Measurements from ENCODE around the gene ERGIC2. TPM values are rescaled to one million over a fixed set of nuclear protein-coding genes. Genes with fewer than 3 reads are reported as not detected.
A peak's percentile ranks its signal among the peaks of the same experiment; 100 is the strongest.

ERGIC2 gene
- total and polyA plus RNA-seq, 2 donors (not counting 1 experiment from before 2014, with no cell fraction given) = 4.4 to 37.2 TPM

GRCh38 chr12:29374913-29375312, 6.1 kb downstream of the ERGIC2 start:
- H3K27ac Mint-ChIP-seq = no peak overlapping the region
- WGBS (ENCODE audit: insufficient coverage) = 71% methylated on average over 3 of the region's 4 CpGs

GRCh38 chr12:29374012-29374411, 7.0 kb downstream of the ERGIC2 start:
- TF ChIP-seq EZH2 (IDR thresholded peaks at IDR 0.05; ENCODE audit: borderline replicate concordance, insufficient read depth, low read depth, low read length, poor library complexity, severe bottlenecking) = no peak
- no peak for TF ChIP-seq CTCF (IDR thresholded peaks at IDR 0.05)
- H3K36me3 ChIP-seq (replicated peaks in 1 of 2; ENCODE audit: control extremely low read depth in 1 of 2, control insufficient read depth in 1 of 2, extremely low read depth in 1 of 2, insufficient read depth in 2 of 2, low read length in 1 of 2) = peaks cover 0 to 12% of the 10 kb centered on the region in 2 experiments
- 100% methylated on average over 2 of the region's 2 CpGs for WGBS (ENCODE audit: insufficient coverage)
- H3K4me1 Mint-ChIP-seq = peaks cover 14% of the 10 kb centered on the region
- H3K27me3 Mint-ChIP-seq = no peaks in the 10 kb centered on the region
- H3K27ac ChIP-seq (ENCODE audit: low read length in 2 of 2) = no peak overlapping the region
- no peak overlapping the region for H3K4me3 ChIP-seq (ENCODE audit: control extremely low read depth in 1 of 5, extremely low read depth in 1 of 5, insufficient read depth in 1 of 5, low read depth in 2 of 5, low read length in 4 of 5)
- ChIA-PET POLR2A (no interaction called here), CTCF (no interaction called here)
- H3K4me2 ChIP-seq (replicated peaks; ENCODE audit: low read depth, low read length, poor library complexity, severe bottlenecking) = no peak overlapping the region
- no peaks in the 10 kb centered on the region for H3K9me3 ChIP-seq (ENCODE audit: control extremely low read depth in 1 of 3, control insufficient read depth in 2 of 3, insufficient read depth in 1 of 3, low read length in 2 of 3)
- peaks cover 65% of the 10 kb centered on the region for H3K79me2 ChIP-seq (ENCODE audit: control insufficient read depth, insufficient read depth, low read length)
- H3K9ac ChIP-seq (ENCODE audit: low read length) = no peak overlapping the region
- ATAC-seq (ENCODE audit: low read depth) (no peak), DNase-seq (no peak)
- peaks cover 23% of the 10 kb centered on the region for H4K20me1 ChIP-seq (ENCODE audit: control insufficient read depth, insufficient read depth, low read length, poor library complexity, severe bottlenecking)
- intact Hi-C loops (cut with micrococcal nuclease) = no loop called here
- no peaks in the 10 kb centered on the region for H3K9me3 Mint-ChIP-seq (ENCODE audit: insufficient read depth)
- H3K27ac Mint-ChIP-seq = no peak overlapping the region
- H3K27me3 ChIP-seq (replicated peaks in 1 of 4; ENCODE audit: control extremely low read depth in 1 of 4, control insufficient read depth in 3 of 4, insufficient read depth in 4 of 4, low read length in 3 of 4) = no peaks in the 10 kb centered on the region
- H3K4me3 Mint-ChIP-seq = no peak overlapping the region
- no peak overlapping the region for H2AFZ ChIP-seq (ENCODE audit: insufficient read depth, low read depth, low read length, poor library complexity, severe bottlenecking)
- no peaks in the 10 kb centered on the region for H3K4me1 ChIP-seq (ENCODE audit: control insufficient read depth in 2 of 2, insufficient read depth in 2 of 2, low read length in 2 of 2)

More at GRCh38 chr12:29374913-29375312, 6.1 kb downstream of the ERGIC2 start:
- no peak for TF ChIP-seq EZH2 (IDR thresholded peaks at IDR 0.05; ENCODE audit: borderline replicate concordance, insufficient read depth, low read depth, low read length, poor library complexity, severe bottlenecking)
- TF ChIP-seq CTCF (IDR thresholded peaks at IDR 0.05) = no peak
- Histone ChIP-seq H4K20me1 (ENCODE audit: control insufficient read depth, insufficient read depth, low read length, poor library complexity, severe bottlenecking) (peaks cover 23% of the 10 kb centered on the region), H3K4me3 (ENCODE audit: control extremely low read depth in 1 of 5, extremely low read depth in 1 of 5, insufficient read depth in 1 of 5, low read depth in 2 of 5, low read length in 4 of 5) (no peak overlapping the region), H3K36me3 (replicated peaks in 1 of 2; ENCODE audit: control extremely low read depth in 1 of 2, control insufficient read depth in 1 of 2, extremely low read depth in 1 of 2, insufficient read depth in 2 of 2, low read length in 1 of 2) (peaks cover 0 to 9% of the 10 kb centered on the region in 2 experiments), H3K9me3 (ENCODE audit: control extremely low read depth in 1 of 3, control insufficient read depth in 2 of 3, insufficient read depth in 1 of 3, low read length in 2 of 3) (no peaks in the 10 kb centered on the region), H3K4me1 (ENCODE audit: control insufficient read depth in 2 of 2, insufficient read depth in 2 of 2, low read length in 2 of 2) (peaks cover under 1 to 8% of the 10 kb centered on the region in 2 donors), H3K27me3 (replicated peaks in 1 of 4; ENCODE audit: control extremely low read depth in 1 of 4, control insufficient read depth in 3 of 4, insufficient read depth in 4 of 4, low read length in 3 of 4) (no peaks in the 10 kb centered on the region), H3K4me2 (replicated peaks; ENCODE audit: low read depth, low read length, poor library complexity, severe bottlenecking) (no peak overlapping the region), H2AFZ (ENCODE audit: insufficient read depth, low read depth, low read length, poor library complexity, severe bottlenecking) (no peak overlapping the region), H3K79me2 (ENCODE audit: control insufficient read depth, insufficient read depth, low read length) (peaks cover 74% of the 10 kb centered on the region), H3K27ac (ENCODE audit: low read length in 2 of 2) (peak overlapping the region in 1 of 2 donors; percentile 12), H3K9ac (ENCODE audit: low read length) (no peak overlapping the region)
- no peak for ATAC-seq (ENCODE audit: low read depth)
- intact Hi-C loops (cut with micrococcal nuclease) = no loop called here
- DNase-seq = no peak
- ChIA-PET POLR2A (no interaction called here), CTCF (no interaction called here)
- Mint-ChIP-seq H3K4me3 (no peak overlapping the region), H3K27me3 (no peaks in the 10 kb centered on the region), H3K9me3 (ENCODE audit: insufficient read depth) (no peaks in the 10 kb centered on the region), H3K4me1 (peaks cover 21% of the 10 kb centered on the region)
